Suppressor macrophage (primary cell): Measurements from ENCODE around the gene C1GALT1.
"Not testable (repeated sequence)": the region's sequence is repeated elsewhere in the genome, so short reads cannot be mapped to it uniquely, and the experiment has no call there.

Source experiments
- DNase-seq, 4 experiments: peaks; one replicate each; pipeline ENCODE4 v3.0.0-alpha.2; 2020 to 2022

The C1GALT1 gene

DNA sequence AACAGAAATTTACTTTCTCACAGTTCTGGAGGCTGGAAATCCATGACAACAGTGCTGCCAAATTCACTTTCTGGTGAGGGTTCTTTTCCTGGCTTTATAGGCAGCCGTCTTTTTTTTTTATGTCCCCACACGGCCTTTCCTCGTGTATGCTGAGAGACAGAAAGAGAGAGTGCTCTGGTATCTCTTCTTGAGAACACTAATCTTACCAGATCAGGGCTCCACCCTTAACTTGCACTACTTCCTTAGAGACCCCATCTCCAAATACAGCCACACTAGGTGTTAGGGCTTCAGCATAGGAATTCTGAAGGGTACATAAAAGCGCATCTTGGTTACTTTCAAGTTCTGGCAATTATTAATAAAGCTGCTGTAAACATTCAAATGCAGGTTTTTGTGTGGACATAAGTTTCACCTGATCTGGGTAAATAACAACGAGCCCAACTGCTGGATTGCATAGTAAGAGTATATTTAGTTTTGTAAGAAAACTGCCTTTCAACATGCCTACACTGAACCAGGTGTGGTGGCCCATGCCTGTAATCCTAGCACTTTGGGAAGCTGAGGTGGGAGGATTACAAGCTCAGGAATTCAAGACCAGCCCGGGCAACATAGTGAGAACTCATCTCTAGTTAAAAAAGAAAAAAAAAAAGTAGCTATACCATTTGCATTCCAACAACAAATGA is 8.2 kb upstream of the C1GALT1 start:
- no peak for DNase-seq

DNA sequence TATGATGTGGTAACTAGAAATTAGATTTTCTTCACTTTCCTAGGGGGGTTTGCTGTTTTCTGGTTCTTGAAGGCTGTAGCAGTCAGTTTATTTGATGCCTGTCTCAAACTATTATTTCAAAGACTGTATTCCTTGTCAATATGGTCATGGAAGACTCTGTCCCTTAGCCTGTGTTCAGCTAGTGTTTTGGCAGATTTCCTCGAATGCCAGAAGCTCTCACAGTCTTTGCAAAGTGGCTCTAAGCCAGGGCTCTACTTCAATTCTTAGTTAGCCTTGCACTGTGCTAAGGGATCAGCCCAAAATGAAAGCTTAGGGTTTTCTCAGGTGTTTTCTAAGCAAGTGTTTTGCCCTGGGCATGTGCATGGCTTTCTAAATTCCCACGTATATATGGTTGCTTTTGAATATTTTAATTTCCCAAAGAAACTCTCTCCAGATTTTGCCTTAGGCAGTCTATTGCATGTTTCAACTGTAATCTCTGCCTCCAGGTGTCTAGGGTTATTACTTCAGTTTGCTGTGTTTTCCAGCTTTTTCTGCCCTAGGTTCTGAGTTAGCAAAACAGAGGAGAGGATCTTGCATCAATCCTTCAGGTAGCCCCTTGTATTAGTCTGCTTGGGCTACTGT is 7.2 kb upstream of the C1GALT1 start:
- DNase-seq = no peak

DNA sequence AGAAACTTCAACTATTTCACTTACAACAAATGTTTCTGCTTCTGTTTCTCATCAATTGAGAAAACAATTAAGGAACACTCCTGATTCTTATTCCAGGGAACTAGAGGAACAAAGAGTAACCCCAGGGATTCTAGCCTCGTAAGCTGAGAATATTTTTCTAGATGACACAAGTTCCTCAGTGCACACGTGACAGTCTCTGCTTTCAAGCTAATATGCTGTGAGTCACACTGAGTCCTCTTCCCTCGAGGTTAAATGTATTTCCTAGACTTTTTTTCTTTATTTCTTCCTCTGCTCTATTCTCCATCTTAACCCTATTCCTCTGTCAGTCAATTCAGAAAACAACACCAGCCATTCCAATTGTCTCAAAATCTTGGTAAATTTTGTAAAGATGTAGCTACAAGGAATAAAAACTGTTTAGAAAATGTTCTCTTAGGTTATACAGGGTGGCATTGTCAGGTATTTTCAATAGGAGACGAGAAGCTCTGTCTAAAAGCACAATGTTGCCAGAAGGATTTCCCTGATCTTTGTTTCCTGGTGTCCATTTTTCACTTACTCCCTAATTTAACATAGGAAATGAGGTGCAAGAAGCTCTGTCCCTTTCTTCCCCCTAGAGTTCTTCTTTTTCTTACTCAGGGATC is 5.8 kb upstream of the C1GALT1 start:
- DNase-seq = peak; percentile 68 to 91 (median 82)

DNA sequence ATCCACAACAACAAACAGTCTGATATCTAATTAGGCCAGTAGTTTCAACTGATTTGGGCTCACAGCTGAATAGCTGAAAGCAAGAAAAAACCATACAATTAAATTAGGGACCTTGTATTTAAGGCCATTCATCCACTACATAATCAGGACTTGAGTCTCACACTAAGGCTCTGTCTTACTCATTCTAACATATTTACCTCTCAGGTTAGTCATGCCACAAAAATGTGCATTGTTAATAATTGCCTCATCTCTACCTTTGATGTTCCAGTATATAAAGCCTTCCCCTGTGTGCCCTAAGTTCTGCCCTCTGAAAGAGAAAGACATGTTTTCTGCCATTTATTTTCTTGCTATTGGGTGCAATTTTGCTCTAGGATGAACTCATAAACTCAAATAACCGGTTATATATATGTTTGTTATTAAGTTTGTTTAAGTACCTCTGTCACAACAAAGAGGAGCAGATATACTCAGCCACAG is 5.3 kb upstream of the C1GALT1 start:
- no peak for DNase-seq

DNA sequence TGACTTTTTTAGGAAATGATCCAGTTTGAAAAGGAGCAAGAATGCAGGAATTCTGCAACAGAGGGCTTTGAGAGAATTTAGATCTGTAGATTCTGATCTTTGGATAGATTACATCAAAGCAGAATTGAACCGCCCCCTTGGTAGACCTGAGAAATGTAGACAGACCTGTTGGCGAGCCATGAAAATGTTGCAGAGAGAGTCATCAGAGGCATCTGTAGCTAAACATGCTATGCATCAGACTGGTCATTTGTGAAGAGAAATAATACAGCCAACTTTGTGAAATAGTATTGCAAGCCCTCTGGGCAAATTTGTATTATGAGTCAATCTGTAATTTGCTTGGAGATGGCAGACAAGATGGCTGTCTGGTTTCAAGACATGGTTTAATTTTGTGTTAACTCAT is 4.3 kb upstream of the C1GALT1 start:
- no peak for DNase-seq

DNA sequence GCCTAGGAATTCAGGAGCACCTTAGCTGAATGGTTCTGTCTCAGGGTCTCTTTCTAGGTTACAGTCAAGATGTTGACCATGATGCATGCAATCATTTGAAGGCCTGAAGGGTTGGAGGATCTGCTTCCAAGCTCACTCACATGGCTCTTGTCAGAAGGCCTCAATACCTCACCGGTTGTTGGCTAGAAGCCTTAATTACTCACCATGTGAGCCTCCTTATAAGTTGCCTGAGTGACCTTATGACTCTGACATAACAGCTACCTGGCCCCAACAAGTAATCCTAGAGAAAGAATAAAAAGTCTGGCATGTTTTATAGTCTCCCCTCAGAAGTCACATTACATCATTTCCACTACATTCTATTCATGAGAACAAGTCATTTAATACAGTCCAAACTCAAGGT is 3.4 kb upstream of the C1GALT1 start:
- DNase-seq = no peak

DNA sequence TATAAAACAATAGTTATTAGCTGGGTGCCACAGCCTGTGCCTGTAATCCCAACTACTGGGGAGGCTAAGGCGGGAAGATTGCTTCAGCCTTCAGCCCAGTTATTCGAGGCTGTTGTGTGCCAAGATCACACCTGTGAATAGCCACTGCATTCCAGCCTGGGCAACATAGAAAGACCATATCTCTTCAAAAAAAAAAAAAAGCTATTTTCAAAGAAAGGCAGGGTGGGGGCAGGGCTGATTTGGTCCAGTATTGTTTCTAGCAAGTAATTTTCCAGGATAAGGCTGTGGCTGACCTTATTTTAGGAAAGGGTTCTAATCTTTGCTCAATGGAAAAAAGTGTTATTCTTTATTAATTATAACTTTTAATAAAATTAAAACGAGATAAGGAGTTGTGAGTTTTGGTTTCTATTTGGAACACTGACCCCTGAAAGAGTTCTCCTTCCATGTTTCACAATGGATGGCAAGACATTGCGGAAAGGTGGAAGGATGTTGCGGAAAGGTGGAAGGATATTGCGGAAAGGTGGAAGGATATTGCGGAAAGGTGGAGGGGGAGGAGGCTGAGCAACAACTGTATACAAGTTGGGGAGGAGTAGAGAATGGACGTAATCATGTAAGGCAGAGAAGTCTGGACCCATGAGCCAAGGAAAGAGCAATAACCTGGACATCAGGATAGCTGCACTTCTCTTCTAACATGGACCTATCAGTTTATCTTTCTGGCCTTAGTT is 1.5 kb upstream of the C1GALT1 start:
- no peak for DNase-seq

DNA sequence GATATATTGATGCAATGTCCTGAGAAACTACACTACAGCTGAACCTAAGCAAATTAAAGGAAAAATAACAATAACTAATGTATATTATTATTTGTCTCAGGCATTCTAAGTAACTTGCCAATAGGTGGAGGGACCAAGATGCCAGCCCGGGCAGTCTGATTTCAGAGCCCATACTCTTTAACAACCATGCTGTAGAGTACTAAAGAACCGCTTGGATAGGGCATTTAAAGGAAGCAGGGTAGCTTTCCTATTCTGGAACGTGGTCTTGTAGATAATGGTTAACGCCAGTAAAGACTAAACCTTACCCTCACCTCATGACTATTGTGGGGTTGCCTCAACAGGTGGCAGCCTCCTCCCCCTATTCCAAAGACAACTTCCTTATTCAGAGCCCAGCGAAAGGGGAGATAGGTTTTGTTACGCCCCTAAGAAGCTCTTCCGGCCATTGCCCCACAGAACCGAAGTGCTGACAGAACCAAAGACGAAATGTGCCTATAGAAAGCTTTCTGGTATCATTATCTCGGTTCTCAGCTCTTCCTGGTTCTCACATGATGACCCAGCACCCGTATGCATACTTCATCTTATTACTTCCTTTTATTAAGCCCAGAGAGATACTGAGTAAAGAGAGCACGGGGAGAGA is 707 bp upstream of the C1GALT1 start:
- DNase-seq = peak; percentile 76 to 89 (median 81)

DNA sequence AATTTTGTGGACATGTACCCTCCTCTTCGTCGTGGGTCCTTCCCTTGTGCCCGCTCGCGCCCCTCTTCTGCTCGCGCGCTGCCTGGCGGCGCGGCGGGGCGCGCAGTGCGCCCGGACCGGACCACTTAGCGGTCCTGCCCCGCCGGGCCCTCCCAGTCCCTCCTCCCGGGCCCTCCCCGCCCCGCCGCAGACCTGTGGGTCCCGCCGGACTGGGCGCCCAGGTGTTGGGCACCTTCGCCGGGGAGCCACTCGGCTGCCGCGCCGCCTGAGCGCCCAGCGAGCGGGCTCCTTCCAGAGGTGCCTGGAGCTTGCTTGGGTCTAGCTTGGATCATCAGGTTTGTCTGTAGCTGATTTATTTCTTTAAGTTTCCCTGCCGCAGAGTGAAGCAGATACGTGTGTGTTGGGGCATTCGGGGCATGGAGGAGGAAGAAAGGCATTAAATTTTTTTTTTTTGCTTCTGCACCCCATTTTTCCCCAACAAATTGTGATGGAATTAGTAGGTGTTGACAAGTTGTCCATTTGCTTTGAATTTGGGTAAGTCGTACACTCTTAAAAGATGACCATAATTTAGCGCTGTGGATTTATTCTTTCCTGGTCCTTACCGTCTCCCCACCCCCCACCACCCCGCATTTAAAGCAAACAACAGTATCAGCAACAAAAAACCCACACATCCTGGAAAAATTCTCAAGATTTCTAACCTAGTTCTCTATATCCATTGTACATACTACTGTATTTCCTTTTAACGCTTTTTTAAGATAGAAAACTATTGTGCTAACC is 905 bp downstream of the C1GALT1 start:
- peak; percentile 17 to 70 (median 45) for DNase-seq

DNA sequence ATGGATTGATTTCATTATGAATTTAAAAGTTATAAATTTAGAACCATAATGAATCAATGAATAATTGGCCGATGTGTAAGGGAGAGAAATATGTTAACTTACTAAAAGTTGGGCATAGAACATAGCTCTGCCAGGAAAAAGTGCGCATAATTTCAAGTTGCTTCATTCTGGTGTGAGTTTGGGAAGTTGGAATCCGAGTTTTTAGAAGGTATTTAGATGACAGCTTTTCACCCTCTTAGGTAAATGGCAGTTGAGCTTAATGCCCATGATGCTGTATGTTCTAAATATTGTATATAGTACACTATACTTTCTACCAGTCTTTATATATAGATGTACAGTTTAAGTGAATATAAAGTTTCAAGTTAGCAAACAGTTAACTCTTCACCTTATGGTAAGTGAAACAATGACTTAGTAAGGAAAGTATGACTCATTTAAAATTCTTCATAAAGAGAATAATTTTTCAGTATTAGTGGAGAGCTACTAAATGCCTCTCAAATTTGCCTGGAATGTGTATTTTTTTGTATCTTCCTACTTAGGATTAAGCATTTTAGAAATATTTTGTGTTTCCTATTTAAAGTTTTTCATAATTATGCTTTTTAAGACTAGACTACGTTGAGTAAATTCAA is 1.6 kb downstream of the C1GALT1 start:
- DNase-seq = no peak

DNA sequence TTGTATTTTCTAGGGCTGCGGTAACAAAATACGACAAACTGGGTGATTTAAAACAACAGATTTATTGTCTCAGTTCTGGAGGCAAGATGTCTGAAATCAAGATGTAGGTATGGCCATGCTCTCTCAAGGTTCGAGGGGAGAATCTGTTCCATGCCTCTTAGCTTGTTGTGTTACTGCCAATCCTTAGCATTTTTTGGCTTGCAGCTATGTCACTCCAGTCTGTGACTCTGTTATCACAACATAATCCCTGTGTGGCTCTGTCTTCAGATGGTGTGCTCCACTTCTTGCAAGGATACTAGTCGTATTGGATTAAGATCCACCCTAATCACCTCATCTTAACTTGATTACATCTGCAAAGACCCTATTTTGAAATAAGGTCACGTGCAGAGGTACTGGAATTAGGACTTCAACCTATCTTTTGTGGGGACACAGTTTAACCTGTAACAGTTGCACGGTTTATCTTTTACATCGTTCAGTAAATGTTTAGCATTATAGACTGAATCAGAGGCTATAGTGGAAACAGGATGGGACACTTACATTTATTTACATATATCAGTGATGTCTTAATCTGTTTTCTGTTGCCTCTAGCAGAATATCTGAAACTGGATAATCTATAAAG is 3.1 kb downstream of the C1GALT1 start:
- DNase-seq = no peak

DNA sequence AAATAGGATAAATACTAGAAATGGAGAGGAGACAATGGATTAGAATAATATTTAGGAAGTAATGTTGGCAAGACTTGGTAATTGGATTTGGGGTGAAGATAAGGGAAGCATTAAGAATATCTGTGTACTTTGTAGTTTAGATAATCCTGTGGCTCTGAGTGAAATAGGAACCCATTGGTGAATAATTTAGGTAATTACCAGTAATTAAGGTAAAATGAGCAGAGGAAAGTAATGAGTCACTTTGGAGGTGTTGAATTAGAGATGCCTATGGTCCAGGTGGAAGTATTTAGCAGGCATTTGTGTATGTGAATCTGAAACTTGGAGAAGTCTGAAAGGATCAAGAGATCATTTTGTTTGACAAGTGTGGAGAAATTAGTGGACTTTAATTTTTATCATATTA is 5.7 kb downstream of the C1GALT1 start:
- DNase-seq = no peak

DNA sequence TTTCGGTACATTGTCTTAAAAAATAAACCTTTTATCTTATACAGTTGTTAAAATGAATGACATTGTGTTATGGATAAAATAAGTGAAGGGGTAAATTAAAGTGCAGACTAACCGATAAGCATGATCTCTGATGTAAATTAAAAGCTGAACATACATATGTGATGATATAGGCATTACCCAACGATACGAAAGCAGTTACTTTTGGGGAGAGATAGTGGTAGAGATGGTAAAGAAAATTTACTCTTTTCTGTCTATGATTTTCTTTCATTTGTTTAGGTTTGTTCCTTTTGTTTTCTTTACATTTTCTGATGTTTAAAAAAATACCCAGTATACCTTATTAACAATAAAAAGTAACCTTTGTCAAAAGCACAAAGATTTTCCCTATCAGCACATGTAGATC is 6.4 kb downstream of the C1GALT1 start:
- no peak for DNase-seq

DNA sequence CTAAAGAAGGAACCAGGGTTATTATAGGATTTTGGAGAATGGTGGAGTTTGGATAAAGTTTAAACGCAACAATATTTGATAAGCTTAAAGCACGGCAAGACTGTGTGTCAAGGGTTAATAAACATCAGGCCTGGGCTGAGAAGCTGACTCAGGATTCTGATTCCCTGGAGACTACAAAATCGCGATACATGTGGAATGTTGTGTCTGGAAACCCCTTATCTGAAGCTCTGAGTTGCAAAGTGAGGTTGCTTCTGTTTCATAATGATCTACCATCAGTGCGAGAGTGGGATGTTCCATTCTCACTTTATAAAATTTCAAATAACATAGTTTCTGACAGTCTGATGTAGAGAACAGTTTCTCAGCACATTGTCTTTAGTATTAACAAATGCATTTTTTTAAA is 7.8 kb downstream of the C1GALT1 start:
- no peak for DNase-seq

DNA sequence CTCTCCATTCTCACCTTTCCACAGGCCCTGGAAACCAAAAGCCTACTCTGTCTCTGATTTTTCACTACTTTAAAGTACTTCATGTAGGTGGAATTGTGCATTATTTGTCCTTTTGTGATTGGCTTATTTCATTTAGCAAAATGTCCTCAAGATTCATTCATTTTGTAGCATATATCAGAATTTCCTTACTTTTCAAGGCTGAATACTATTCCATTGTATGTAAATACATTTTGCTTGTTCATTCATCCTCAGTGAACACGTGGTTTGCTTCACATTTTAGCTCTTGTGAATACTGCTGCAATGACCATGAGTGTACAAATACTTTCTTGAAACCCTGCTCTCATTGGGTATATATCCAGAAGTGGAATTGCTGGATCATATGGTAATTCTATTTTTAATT is 8.8 kb downstream of the C1GALT1 start:
- DNase-seq = no peak

DNA sequence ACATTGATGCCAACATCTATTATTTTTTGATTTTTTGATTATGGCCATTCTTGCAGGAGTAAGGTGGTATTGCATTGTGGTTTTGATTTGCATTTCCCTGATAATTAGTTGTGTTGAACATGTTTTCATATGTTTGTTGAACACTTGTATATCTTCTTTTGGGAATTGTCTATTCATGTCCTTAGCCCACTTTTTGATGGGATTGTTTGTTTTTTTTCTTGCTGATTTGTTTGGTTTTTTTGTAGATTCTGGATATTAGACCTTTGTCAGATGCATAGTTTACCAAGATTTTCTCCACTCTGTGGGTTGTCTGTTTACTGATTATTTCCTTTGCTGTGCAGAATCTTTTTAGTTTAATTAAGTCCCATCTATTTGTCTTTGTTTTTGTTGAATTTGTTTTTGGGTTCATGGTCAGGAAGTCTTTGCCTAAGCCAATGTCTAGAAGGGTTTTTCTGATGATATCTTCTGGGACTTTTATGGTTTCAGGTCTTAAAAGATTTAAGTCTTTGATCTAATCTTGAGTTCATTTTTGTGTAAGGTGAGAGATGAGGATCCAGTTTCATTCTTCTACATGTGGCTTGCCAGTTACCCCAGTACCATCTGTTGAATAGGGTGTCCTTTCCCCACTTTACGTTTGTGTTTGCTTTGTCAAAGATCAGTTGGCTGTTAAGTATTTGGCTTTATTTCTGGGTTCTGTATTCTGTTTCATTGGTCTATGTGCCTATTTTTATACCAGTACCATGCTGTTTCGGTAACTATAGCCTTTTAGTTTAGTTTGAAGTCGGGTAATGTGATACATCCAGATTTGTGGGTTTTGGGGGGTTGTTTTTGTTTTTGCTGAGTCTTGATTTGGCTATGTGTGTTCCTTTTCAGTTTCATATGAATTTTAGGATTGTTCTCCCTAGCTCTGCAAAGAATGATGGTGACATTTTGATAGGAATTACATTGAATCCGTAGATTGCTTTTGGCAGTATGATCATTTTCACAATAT is 10.7 kb downstream of the C1GALT1 start:
- not testable (repeated sequence) for DNase-seq

DNA sequence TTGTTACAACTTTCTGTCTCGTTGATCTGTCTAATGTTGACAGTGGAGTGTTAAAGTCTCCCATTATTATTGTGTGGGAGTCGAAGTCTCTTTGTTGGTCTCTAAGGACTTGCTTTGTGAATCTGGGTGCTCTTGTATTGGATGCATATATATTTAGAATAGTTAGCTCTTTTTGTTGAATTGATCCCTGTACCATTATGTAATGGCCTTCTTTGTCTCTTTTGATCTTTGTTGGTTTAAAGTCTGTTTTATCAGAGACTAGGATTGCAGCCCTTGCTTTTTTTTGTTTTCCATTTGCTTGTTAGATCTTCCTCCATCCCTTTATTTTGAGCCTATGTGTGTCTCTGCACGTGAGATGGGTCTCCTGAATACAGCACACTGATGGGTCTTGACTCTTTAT is 17.2 kb downstream of the C1GALT1 start:
- DNase-seq = not testable (repeated sequence)

DNA sequence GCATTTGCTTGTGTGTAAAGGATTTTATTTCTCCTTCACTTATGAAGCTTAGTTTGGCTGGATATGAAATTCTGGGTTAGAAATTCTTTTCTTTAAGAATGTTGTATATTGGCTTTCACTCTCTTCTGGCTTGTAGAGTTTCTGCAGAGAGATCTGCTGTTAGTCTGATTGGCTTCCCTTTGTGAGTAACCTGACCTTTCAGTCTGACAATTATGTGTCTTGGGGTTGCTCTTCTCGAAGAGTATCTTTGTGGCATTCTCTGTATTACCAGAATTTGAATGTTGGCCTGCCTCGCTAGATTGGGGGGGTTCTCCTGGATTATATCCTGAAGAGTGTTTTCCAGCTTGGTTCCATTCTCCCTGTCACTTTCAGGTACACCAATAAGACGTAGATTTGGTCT is 17.9 kb downstream of the C1GALT1 start:
- DNase-seq = not testable (repeated sequence)

DNA sequence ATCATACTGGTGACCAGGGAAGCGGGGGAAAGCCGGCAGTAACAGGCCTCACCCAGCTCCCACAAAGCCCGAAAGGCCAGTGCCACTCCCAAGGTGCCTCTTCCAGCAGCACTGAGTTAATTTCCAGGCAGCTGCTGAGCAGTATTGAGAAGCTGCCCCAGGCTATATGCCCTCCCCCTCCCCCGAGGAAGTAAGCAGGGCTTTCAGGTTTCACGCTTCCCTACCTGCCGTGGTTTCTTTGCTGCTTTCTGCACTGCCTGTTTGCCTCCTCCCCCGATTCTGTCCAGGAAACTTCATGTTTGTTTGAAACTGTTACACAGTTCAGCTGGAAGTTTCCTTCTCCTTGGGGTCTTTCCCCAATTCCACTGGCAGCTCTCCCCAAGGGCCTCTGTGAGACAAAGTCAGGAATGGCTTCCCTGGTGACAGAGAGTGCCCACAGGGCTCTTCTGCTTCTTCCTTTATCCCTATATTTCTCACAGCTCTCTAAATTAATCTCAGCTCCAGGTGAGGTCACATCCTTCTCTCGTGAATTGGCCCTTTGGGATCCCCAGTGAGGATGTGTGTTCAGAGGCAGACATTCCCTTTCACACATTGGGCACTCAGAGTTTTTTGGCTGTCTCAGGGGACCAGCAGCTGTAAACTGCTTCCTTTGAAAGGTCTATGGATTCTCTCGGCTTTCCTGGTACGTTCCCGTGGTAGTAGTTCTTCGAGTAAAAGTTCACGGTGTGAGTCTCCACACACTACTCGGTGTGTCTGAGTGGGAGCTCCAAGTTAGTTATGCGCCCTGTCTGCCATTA is 19.4 kb downstream of the C1GALT1 start:
- DNase-seq = no peak
